Astrocyte (in vitro differentiated cells and primary cell): ENCODE results near the gene SAMM50.

Experiments
- EZH2 ChIP-seq: IDR thresholded peaks from 2 replicates; pipeline ENCODE4 v1.6.1; 2012; ENCODE audit warnings: mild to moderate bottlenecking, low read length, inconsistent platforms; ENCODE audit not compliant: insufficient read depth
- TF ChIP-seq, protein P1 (sequence below): IDR thresholded peaks from 2 replicates; pipeline ENCODE4 v1.5.1; 2011; ENCODE audit warnings: low read depth, mild to moderate bottlenecking, inconsistent platforms, low read length, moderate library complexity; ENCODE audit not compliant: insufficient read depth

DNA sequence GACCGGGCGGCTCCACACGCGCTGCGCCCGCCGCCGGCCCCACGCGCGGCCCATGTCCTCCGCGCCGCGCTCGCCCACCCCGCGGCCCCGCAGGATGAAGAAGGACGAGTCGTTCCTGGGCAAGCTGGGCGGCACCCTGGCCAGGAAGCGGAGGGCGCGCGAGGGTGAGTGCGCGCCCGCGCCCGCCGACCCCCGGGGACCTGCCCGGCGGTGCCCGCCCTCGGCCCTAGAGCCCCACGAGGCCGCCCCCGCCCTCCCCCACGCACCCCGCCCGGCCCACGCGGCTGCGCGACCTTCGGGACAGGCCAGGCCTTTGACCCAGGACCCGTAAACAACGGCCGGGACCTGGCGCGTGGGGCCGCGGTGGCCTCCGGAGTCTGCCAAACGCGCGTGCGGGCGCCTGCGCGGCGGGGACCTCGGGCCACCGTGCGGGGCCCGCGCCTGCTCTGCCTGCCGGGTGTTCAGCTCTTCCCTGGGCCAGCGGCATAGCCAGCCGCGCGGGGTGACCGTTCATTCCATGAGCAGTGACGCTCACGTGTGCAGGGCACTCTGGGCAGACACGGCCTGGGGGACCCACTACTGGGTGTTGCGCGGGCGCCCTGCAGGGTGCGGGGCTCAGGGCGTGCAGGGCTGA, 69.2 kb downstream of the SAMM50 start, which contains the start of gene PARVB:
- TF ChIP-seq EZH2: no peak
- TF ChIP-seq, protein P1, sequence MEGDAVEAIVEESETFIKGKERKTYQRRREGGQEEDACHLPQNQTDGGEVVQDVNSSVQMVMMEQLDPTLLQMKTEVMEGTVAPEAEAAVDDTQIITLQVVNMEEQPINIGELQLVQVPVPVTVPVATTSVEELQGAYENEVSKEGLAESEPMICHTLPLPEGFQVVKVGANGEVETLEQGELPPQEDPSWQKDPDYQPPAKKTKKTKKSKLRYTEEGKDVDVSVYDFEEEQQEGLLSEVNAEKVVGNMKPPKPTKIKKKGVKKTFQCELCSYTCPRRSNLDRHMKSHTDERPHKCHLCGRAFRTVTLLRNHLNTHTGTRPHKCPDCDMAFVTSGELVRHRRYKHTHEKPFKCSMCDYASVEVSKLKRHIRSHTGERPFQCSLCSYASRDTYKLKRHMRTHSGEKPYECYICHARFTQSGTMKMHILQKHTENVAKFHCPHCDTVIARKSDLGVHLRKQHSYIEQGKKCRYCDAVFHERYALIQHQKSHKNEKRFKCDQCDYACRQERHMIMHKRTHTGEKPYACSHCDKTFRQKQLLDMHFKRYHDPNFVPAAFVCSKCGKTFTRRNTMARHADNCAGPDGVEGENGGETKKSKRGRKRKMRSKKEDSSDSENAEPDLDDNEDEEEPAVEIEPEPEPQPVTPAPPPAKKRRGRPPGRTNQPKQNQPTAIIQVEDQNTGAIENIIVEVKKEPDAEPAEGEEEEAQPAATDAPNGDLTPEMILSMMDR: no peak
